Measurements from ENCODE around the gene OPRM1. TPM values are rescaled to one million over a fixed set of nuclear protein-coding genes. Genes with fewer than 3 reads are reported as not detected.

OPRM1 gene
- total RNA-seq, 4 donors from 2014 or later, result not detected

- Histone ChIP-seq H3K4me1 (no peaks in the 10 kb centered on the region), H3K27me3 (no peaks in the 10 kb centered on the region), H3K27ac (no peak overlapping the region), H3K36me3 (no peaks in the 10 kb centered on the region), H3K9me3 (no peaks in the 10 kb centered on the region), H3K4me3 (no peak overlapping the region)
- WGBS, result 82% methylated on average over 3 of the region's 3 CpGs
- no peak for DNase-seq (ENCODE audit: low spot score in 2 of 2)
- TF ChIP-seq POLR2AphosphoS5 (IDR thresholded peaks at IDR 0.05), result no peak
- no peak for TF ChIP-seq POLR2A (IDR thresholded peaks at IDR 0.05)
- no peak for TF ChIP-seq EP300 (IDR thresholded peaks at IDR 0.05)
- TF ChIP-seq CTCF (IDR thresholded peaks at IDR 0.05), result no peak
These were observed 74.4 kb downstream of the OPRM1 start for GRCh38 chr6:154113392-154113791.

- H3K27ac ChIP-seq, result no peak overlapping the region
- H3K36me3 ChIP-seq, result no peaks in the 10 kb centered on the region
- H3K9me3 ChIP-seq, result no peaks in the 10 kb centered on the region
- TF ChIP-seq POLR2A (IDR thresholded peaks at IDR 0.05), result no peak
- no peak for TF ChIP-seq EP300 (IDR thresholded peaks at IDR 0.05)
- TF ChIP-seq CTCF (IDR thresholded peaks at IDR 0.05), result no peak
- TF ChIP-seq POLR2AphosphoS5 (IDR thresholded peaks at IDR 0.05), result no peak
- DNase-seq (ENCODE audit: low spot score in 2 of 2), result no peak
- WGBS, result 72% methylated on average over 4 of the region's 4 CpGs
- no peak overlapping the region for H3K4me3 ChIP-seq
- no peaks in the 10 kb centered on the region for H3K27me3 ChIP-seq
- H3K4me1 ChIP-seq, result no peaks in the 10 kb centered on the region
These were observed 78.4 kb downstream of the OPRM1 start for GRCh38 chr6:154117485-154117884.

- no peaks in the 10 kb centered on the region for H3K27me3 ChIP-seq
- H3K36me3 ChIP-seq, result no peaks in the 10 kb centered on the region
- no peak overlapping the region for H3K4me3 ChIP-seq
- no peak for DNase-seq (ENCODE audit: low spot score in 2 of 2)
- H3K27ac ChIP-seq, result no peak overlapping the region
- WGBS, result 85% methylated on average over 2 of the region's 2 CpGs
- no peaks in the 10 kb centered on the region for H3K9me3 ChIP-seq
- TF ChIP-seq POLR2A (IDR thresholded peaks at IDR 0.05), result no peak
- TF ChIP-seq EP300 (IDR thresholded peaks at IDR 0.05), result no peak
- no peaks in the 10 kb centered on the region for H3K4me1 ChIP-seq
These were observed 83.3 kb downstream of the OPRM1 start for GRCh38 chr6:154122195-154122925.

DNA sequence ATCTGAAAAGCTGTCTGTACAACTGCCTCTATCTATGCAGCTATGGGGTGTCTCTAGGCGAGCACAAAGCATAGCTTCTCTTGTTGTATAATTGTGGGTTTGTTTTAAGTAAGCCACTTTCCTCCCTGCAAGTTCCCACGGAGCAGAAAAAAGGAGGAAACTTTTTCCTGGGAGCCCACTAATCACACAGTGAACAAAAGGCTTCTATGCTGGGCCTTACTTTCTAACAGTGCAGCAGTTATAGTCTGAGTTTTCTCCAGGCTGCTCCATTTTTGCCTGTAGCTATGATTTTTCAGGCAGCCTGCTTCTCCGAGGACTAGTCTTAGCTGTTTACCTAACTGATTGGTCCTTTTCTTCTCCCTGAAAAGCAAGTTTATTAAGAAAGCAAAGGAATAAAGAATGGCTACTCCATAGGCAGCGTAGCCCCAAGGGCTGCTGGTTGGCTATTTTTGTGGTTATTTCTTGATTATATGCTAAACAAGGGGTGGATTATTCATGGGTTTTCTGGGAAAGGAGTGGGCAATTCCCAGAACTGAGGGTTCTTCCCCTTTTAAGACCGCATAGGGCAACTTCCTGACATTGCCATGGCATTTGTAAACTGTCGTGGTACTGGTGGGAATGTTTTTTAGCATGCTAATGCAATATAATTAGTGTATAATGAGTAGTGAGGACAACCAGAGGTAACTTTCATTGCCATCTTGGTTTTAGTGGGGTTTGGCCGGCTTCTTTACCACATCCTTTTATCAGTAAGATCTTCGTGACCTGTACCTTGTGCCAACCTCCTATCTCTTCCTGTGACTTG lies 84.3 kb downstream of the OPRM1 start:
- Histone ChIP-seq H3K4me3 (no peak overlapping the region), H3K27ac (no peak overlapping the region), H3K27me3 (no peaks in the 10 kb centered on the region), H3K36me3 (no peaks in the 10 kb centered on the region), H3K4me1 (no peaks in the 10 kb centered on the region), H3K9me3 (no peaks in the 10 kb centered on the region)
- TF ChIP-seq CTCF (IDR thresholded peaks at IDR 0.05) (no peak), POLR2A (IDR thresholded peaks at IDR 0.05) (no peak), EP300 (IDR thresholded peaks at IDR 0.05) (no peak), POLR2AphosphoS5 (IDR thresholded peaks at IDR 0.05) (no peak)
- DNase-seq (ENCODE audit: low spot score in 2 of 2), result no peak
- 77% methylated on average over 8 of the region's 8 CpGs for WGBS

- Histone ChIP-seq H3K4me1 (no peaks in the 10 kb centered on the region), H3K27me3 (no peaks in the 10 kb centered on the region), H3K4me3 (no peak overlapping the region), H3K27ac (no peak overlapping the region), H3K36me3 (no peaks in the 10 kb centered on the region), H3K9me3 (no peaks in the 10 kb centered on the region)
- no peak for DNase-seq (ENCODE audit: low spot score in 2 of 2)
- no peak for TF ChIP-seq CTCF (IDR thresholded peaks at IDR 0.05)
- TF ChIP-seq POLR2AphosphoS5 (IDR thresholded peaks at IDR 0.05), result no peak
- no peak for TF ChIP-seq POLR2A (IDR thresholded peaks at IDR 0.05)
- no peak for TF ChIP-seq EP300 (IDR thresholded peaks at IDR 0.05)
- 85% methylated on average over 2 of the region's 2 CpGs for WGBS
These were observed 86.4 kb downstream of the OPRM1 start for GRCh38 chr6:154125421-154125820.
